Body of pancreas (tissue), 4 donors: ENCODE measurements around the gene NCAM1.

Experiments
- CTCF ChIP-seq, 7 experiments: fragments of 450-650 bp in 4 of 7; fragments of 200-600 bp in 3 of 7; sonication (generic) in 3 of 7; IDR thresholded peaks; one replicate each; pipeline ENCODE4 v1.5.1; 2016 to 2019; ENCODE audit warnings: antibody characterized with exemption in 7 of 7
- POLR2A ChIP-seq, 3 donors: fragments of 450-650 bp; IDR thresholded peaks; one replicate each; pipeline ENCODE4 v1.6.1; 2016; ENCODE audit warnings: antibody characterized with exemption in 3 of 3, mild to moderate bottlenecking in 2 of 3

GRCh38 chr11:113198972-113199661, 237.9 kb downstream of the NCAM1 start:
- TF ChIP-seq CTCF (IDR thresholded peaks at IDR 0.05) (no peak), POLR2A (IDR thresholded peaks at IDR 0.05) (no peak)
